HG03039 (cell line): ENCODE measurements around the gene HDAC8.
"Not testable (repeated sequence)": the region's sequence is repeated elsewhere in the genome, so short reads cannot be mapped to it uniquely, and the experiment has no call there.

Source experiments
- ATAC-seq: cut with Tn5 transposase; IDR thresholded peaks from one replicate; pipeline ENCODE4 v1.9.1; 2021; ENCODE audit warnings: mild to moderate bottlenecking, moderate library complexity; ENCODE audit not compliant: unreplicated experiment

Gene HDAC8

GRCh38 chrX:72461766-72462165, 110.9 kb downstream of the HDAC8 start:
- no peak for ATAC-seq

GRCh38 chrX:72461288-72461687, 111.4 kb downstream of the HDAC8 start:
- no peak for ATAC-seq

DNA sequence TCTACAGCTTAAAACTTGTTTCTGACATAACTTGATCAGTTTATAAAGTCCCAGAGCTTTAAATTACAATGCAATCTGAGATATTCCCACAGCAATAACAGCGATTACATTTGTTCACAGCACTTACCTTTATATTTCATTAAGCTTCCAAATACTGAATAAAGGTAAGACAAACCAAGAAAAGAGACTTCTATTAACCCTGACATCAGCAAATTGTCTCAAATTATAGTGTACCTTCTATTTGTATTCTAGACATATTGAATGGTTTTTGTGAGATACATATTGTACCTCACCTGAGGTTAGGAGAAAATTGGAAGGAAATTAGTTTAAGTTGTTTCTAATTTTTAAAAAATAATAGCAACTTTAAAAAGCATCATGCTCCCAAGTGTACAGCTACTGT, 111.9 kb downstream of the HDAC8 start:
- no peak for ATAC-seq

GRCh38 chrX:72449034-72449433, 123.6 kb downstream of the HDAC8 start:
- ATAC-seq = not testable (repeated sequence)

GRCh38 chrX:72440764-72441163, 131.9 kb downstream of the HDAC8 start:
- not testable (repeated sequence) for ATAC-seq

- no peak for ATAC-seq
Observed at GRCh38 chrX:72436010-72436409, 136.6 kb downstream of the HDAC8 start.

- no peak for ATAC-seq
Observed at GRCh38 chrX:72430405-72430968, 142.2 kb downstream of the HDAC8 start.

DNA sequence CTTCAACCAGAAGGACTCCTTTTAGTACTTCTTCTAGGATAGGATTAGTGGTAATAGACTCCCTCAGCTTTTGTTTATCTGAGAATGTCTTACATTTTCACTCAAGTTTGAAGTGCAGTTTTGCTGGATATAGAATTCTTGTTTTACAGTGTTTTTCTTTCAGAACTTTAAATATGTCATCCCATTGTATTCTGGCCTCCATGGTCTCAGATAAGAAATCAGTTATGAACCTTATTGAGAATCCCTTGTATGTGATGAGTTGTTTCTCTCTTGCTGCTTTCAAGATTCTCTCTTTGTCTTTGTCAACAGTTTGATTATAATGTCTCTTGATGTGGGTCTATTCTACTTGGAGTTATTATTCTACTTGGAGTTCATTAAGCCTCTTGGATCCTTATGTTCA, 150.8 kb downstream of the HDAC8 start:
- no peak for ATAC-seq

DNA sequence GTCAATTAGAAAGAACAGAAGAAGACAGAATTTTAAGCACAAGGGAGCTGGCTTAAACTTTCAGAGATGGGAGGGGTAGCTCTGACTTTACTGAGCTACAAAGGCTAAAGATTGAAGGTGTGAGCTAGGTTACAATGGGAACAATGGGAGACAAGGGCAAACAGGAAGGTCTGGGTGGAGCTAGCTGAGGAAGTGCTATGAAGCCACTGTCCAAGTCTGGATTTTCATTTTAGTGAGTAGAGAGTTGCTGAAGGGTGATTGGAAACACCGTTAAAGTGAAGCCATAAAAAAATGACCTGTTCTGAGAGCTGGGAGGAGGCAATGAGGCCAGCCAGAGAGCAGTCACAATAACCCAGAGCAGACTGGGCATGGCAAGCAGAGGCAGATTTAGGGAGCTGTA, 162.7 kb downstream of the HDAC8 start:
- no peak for ATAC-seq

- peak; percentile 49 for ATAC-seq
Observed at GRCh38 chrX:72408885-72409284, 163.8 kb downstream of the HDAC8 start.

- ATAC-seq = not testable (repeated sequence)
Observed at GRCh38 chrX:72405136-72405535, 167.5 kb downstream of the HDAC8 start.

DNA sequence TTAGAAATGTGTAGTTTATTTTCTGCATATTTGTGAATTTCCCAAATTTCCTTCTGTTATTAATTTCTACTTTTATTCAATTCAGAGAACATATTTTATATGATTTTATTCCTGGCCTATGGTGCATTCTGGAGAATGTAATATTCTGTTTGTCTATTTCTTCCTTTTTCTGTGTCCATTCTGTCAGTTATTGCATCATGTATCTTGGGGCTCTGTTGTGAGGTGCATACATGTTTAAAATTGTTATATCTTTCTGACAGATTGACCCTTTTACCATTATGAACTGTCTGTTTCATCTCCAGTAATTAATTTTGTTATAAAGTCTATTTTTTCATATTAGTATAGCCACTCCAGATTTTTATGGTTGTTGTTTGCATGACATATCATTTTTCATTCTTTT, 170.0 kb downstream of the HDAC8 start:
- no peak for ATAC-seq

DNA sequence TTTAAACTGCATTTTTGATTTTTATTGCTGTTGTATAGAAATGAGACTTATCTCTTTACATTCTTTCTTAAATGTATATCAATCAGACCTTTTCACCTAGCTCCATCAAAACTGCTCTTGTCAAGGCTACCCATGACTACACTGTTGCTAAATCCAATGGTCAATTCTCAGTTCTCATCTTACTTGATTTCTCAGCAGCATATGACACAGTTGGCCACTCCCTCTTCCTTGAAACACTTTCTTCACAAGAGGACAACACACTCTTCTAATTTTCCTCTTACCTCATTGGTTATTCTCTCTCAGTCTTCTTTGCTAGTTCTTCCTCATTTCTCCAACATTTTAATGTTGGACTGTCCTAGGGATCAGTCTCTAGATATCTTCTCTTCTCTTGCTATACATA, 172.8 kb downstream of the HDAC8 start:
- ATAC-seq = no peak

- no peak for ATAC-seq
Observed at GRCh38 chrX:72396117-72396516, 176.5 kb downstream of the HDAC8 start.

DNA sequence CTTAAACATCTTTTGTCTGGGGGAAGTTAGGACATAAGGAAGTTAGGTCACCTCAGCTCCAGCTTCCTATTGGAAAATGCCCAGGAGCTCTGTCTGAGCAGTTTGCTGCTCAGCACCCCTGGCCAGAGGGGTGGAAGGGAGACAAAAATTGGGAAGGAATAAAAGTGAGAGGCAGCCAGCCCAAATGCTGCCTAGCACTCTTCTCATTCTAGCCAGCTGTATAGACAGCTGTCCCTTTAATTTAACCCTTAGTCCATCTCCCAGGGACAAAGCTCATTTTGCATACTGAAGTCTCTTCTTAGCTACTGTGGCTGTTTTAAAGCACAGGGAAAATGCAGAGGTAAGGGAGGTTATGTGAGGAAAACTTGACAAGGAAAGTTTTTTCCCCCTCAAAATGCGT, 177.4 kb downstream of the HDAC8 start:
- no peak for ATAC-seq

- ATAC-seq = no peak
Observed at GRCh38 chrX:72394518-72395170, 178.0 kb downstream of the HDAC8 start.

- no peak for ATAC-seq
Observed at GRCh38 chrX:72393836-72394517, 178.7 kb downstream of the HDAC8 start.

DNA sequence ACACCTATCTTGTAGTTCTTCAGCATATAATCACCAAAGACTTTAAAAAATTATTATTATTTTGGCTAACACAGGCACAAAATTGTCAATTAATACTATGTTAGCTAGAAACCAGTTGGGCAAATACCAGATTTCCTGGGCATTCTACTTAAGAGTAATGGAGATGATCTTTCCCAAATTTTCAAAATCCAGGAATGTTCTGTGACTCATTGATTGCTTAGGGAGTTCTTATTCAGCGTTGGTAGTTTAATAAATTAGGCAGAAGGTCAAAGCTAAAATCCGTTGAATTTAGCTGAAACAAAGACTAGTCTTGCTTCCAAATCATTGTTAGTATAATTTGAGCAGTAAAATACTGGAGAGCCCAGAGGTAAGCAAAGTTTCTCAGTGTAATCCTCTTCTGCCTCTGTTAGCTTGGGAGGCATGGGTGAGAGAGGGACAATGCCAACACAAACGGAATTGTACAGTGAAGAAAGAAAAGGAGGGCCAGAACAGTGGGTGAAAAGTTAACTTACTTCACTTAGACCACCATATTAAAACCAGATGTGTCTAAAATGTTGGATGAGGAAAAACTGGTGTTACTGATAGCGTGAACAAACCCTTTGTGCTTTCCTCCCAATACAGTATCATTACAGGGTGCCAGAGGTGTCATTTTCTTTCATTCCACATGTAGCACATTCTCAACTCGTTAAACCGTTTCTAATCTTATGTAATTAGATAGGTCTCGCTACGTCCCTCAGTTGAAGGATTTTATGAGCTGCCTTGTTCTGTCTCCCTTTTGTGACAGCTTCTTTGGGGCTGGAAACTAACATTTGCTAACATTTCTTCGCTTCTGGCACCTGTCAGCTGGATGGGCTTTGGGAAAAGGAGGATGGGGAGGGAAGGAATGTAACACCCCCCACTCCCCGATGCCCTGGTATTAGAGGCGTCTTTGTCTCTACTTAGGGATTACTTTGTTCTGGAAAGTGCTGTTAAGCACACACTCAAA, 179.5 kb downstream of the HDAC8 start:
- no peak for ATAC-seq

GRCh38 chrX:72392042-72392441, 180.6 kb downstream of the HDAC8 start:
- no peak for ATAC-seq

GRCh38 chrX:72387247-72387646, 185.4 kb downstream of the HDAC8 start:
- no peak for ATAC-seq

GRCh38 chrX:72382202-72382595, 190.4 kb downstream of the HDAC8 start:
- ATAC-seq = no peak
